ENCODE data around the gene CYP20A1. TPM values are rescaled to one million over a fixed set of nuclear protein-coding genes. Genes with fewer than 3 reads are reported as not detected.
"Not testable (repeated sequence)": the region's sequence is repeated elsewhere in the genome, so short reads cannot be mapped to it uniquely, and the experiment has no call there.

The CYP20A1 gene
- total RNA-seq, 2 donors from 2014 or later = 35.1 to 35.4 TPM

DNA sequence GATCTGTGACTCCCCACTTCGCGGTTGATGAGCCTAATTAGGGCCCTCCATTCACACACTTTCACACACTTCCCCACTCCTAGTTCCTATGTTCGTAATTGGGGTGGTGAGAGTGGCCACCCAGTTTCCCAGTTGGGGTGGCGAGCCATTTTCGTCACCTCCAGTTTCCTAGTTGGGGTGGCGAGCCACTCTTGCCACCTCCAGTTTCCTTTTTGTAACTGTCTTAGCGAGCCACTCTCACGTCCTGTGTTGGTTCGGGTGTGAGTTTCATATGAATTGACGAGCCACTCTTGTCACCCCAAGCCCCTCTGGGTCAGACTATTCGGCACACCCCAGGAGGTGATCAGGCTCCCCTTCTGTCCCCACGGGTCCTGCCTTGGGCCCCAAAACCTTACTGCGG lies 14.0 kb downstream of the CYP20A1 start:
- no peak for DNase-seq (ENCODE audit: low spot score)
- Histone ChIP-seq H3K9me3 (no peaks in the 10 kb centered on the region), H3K27me3 (replicated peaks; ENCODE audit: insufficient read depth) (no peaks in the 10 kb centered on the region), H3K4me1 (replicated peaks) (no peaks in the 10 kb centered on the region), H3K27ac (no peak overlapping the region), H3K36me3 (no peaks in the 10 kb centered on the region), H3K4me3 (no peak overlapping the region)
- TF ChIP-seq POLR2A (IDR thresholded peaks at IDR 0.05) = no peak
- no peak for TF ChIP-seq POLR2AphosphoS5 (IDR thresholded peaks at IDR 0.05)
- TF ChIP-seq, protein P1, sequence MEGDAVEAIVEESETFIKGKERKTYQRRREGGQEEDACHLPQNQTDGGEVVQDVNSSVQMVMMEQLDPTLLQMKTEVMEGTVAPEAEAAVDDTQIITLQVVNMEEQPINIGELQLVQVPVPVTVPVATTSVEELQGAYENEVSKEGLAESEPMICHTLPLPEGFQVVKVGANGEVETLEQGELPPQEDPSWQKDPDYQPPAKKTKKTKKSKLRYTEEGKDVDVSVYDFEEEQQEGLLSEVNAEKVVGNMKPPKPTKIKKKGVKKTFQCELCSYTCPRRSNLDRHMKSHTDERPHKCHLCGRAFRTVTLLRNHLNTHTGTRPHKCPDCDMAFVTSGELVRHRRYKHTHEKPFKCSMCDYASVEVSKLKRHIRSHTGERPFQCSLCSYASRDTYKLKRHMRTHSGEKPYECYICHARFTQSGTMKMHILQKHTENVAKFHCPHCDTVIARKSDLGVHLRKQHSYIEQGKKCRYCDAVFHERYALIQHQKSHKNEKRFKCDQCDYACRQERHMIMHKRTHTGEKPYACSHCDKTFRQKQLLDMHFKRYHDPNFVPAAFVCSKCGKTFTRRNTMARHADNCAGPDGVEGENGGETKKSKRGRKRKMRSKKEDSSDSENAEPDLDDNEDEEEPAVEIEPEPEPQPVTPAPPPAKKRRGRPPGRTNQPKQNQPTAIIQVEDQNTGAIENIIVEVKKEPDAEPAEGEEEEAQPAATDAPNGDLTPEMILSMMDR (IDR thresholded peaks at IDR 0.05) = no peak
- WGBS = 96% methylated on average over 13 of the region's 13 CpGs
- intact Hi-C loops (cut with DNase I) = no loop called here

DNA sequence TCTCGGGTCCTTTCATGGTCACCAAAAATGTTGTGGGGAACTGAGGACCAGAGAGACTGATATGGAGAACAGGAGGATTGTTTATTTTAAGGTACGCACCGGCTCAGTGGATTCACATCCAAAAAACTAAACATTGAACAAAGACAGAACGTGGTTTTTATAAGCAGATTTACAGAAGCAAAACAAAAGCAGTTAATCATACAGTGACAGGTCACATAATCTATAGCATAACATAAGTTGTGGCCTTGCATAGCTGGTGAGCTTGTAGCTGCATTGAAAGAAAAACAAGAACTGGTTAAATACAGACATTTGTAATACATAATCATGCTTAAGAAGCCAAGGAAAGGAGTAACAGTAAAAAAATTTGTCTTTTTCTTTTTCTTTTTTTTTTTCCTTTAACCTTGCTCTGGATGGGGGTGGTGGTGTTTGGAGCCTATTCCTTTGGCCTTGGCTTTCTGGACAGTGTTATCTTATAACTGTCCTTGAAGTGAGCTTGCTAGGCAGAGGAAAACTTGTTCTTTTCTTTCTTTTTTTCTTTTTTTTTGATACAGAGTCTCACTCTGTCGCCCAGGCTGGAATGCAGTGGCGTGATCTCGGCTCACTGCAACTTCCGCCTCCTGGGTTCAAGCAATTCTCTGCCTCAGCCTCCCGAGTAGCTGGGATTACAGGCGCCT lies 14.7 kb downstream of the CYP20A1 start:
- H3K4me3 ChIP-seq; H3K36me3 ChIP-seq; intact Hi-C loops (cut with DNase I); H3K4me1 ChIP-seq (replicated peaks); H3K27ac ChIP-seq; H3K9me3 ChIP-seq; H3K27me3 ChIP-seq (replicated peaks; ENCODE audit: insufficient read depth); DNase-seq (ENCODE audit: low spot score): not testable (repeated sequence)
- WGBS = 74% methylated on average over 10 of the region's 10 CpGs

DNA sequence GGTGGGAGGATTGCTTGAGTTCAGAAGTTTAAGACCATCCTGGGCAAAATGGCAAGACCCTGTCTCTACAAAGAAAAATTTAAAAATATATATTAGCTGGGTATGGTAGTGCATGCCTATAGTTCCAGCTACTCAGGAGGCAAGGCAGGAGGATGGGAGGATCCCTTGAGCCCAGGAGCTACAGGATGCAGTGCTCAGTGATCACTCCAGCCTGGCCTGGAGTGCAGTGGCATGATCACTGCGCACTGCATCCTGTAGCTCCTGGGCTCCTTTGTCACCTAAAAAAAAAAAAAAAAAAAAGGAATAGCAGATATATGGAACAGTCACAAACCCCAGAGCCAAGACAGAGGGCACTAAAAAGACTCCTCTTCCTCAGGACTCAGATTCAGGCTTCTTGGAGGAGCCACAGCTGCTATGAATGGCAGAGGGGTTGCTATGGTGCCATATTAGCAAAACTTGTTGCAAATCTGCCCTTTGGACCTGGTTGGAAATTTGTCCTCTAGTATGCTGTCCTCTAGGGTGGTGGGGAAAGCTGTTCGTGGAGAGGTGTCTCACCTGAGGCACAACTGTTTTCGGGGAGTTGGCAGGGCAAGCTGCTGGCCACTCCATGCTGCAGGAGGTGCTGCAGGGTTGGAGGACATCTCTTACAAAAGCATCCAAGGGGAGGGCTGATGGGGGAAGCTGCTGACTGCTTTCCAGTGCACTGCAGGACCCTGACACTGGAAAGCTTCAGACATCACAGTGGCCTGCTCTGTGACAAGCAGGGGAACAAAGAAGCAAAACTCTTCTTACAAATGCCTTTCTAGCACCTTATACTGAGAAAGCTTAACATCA lies 22.7 kb downstream of the CYP20A1 start:
- DNase-seq (ENCODE audit: low spot score) = no peak
- Histone ChIP-seq H3K27me3 (replicated peaks; ENCODE audit: insufficient read depth) (no peaks in the 10 kb centered on the region), H3K9me3 (no peaks in the 10 kb centered on the region), H3K4me1 (replicated peaks) (no peaks in the 10 kb centered on the region), H3K27ac (no peak overlapping the region), H3K4me3 (no peak overlapping the region), H3K36me3 (peaks cover 0 to 3% of the 10 kb centered on the region in 2 donors)
- WGBS = 96% methylated on average over 3 of the region's 3 CpGs
- TF ChIP-seq POLR2A (IDR thresholded peaks at IDR 0.05) (no peak), POLR2AphosphoS5 (IDR thresholded peaks at IDR 0.05) (no peak)
- TF ChIP-seq, protein P1 (IDR thresholded peaks at IDR 0.05) = no peak
- intact Hi-C loops (cut with DNase I) = no loop called here

DNA sequence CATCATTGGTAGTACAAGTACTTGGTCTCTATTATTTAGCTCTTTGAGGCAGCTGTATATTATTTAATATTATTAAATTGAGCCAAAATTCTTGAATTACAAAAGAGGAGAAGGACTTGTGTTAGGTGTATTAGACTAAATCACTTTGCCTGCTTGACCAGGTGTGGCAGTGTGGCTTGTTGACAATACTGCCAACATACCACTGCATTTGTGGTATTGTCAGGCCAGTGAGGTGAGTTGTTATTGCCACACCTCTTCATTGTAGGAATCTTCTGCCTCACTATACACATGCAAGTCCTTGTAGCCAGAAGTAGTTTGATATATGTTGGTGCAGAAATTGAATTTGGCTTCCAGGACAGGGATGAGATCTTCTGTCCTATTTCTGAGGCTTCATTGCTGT lies 40.5 kb downstream of the CYP20A1 start:
- Histone ChIP-seq H3K36me3 (peaks cover 0 to 9% of the 10 kb centered on the region in 2 donors), H3K27me3 (replicated peaks; ENCODE audit: insufficient read depth) (no peaks in the 10 kb centered on the region), H3K4me1 (replicated peaks) (no peaks in the 10 kb centered on the region), H3K4me3 (no peak overlapping the region), H3K9me3 (no peaks in the 10 kb centered on the region), H3K27ac (no peak overlapping the region)
- no peak for DNase-seq (ENCODE audit: low spot score)
- TF ChIP-seq POLR2A (IDR thresholded peaks at IDR 0.05) (no peak), POLR2AphosphoS5 (IDR thresholded peaks at IDR 0.05) (no peak)
- TF ChIP-seq, protein P1 (IDR thresholded peaks at IDR 0.05) = no peak
- intact Hi-C loops (cut with DNase I) = no loop called here

DNA sequence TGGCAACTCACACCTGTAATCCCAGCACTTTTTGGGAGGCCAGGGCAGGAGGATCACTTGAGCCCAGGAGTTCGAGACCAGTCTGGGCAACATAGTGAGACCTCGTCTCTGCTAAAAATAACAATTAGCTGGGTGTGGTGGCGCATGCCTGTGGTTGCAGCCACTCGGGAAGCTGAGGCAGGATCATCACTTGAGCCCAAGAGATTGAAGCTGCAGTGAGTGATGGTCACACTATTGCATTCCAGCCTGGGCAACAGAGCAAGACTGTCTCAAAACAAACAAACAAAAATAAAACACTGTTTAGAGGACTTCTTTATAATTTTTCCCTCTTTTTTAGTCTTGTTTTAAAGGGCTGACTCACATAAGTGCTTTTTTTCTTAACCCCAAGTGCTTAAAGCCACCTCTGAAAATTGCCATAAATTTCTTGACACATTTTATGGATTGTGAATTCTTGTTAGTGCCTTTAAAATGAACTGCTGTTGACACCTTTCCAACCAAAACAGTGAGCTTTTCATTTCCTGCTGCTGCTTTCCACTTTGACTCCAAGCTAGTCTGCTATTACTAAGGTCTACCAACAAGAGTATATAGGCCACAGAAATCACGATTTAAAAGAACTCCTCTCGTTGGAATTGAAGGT lies 41.7 kb downstream of the CYP20A1 start:
- Histone ChIP-seq H3K27ac (no peak overlapping the region), H3K9me3 (no peaks in the 10 kb centered on the region), H3K4me3 (no peak overlapping the region), H3K4me1 (replicated peaks) (no peaks in the 10 kb centered on the region), H3K27me3 (replicated peaks; ENCODE audit: insufficient read depth) (no peaks in the 10 kb centered on the region), H3K36me3 (peaks cover 0 to 9% of the 10 kb centered on the region in 2 donors)
- TF ChIP-seq, protein P1 (IDR thresholded peaks at IDR 0.05) = no peak
- no peak for TF ChIP-seq POLR2A (IDR thresholded peaks at IDR 0.05)
- whole genome bisulfite sequencing = 80% methylated on average over 6 of the region's 6 CpGs
- no peak for DNase-seq (ENCODE audit: low spot score)
- intact Hi-C loops (cut with DNase I) = no loop called here
